Measurements from ENCODE around the gene RPLP1. TPM values are rescaled to one million over a fixed set of nuclear protein-coding genes. Genes with fewer than 3 reads are reported as not detected.
A peak's percentile ranks its signal among the peaks of the same experiment; 100 is the strongest.

Gene RPLP1
- total RNA-seq (2014; rRNA removed; shearing (Covaris generic)): 603 and 752 TPM in 2 replicates
- 1,158 and 2,089 TPM in 2 replicates for polyA plus RNA-seq (2015; cell fraction: cytosol; rRNA removed)
- 325 and 413 TPM in 2 replicates for polyA plus RNA-seq (2015; cell fraction: nucleus; rRNA removed)

DNA sequence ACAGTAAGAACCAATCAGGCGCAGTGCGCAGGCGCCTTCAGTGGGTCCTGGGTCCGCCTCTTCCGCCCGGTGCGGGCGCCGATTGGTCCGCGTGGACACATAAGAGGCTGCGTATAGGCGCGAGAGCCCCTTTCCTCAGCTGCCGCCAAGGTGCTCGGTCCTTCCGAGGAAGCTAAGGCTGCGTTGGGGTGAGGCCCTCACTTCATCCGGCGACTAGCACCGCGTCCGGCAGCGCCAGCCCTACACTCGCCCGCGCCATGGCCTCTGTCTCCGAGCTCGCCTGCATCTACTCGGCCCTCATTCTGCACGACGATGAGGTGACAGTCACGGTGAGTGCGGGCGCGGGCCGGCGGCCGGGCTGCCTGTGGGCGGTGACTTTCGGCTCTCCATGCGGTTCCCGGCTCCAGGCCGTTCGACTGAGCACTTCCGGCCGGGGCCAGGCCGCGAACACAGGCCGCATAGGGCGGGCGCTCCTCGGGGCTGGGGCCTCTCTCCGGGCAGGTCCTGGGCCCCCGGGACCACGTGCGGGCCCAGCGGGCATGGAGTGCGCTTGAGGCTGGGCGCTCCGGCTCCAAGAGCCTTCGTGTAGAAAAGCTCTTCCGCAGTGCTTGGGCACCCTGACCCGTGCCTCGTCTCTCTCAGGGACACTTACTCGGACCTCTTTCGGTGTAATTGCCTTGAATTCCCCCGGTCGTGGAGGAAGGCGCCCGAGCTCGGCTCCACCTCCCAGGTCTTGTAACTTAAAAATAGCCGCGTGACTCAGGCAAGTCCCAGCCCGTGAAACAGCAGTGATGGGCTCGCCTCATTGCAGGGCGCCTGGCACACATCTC, at the start of gene RPLP1:
Gene RPLP1 (plus strand): TSS at position 127 of the 830 bp plus-strand sequence. CDS start 131 bp downstream, at position 258.
- DNase-seq (ENCODE audit: low read depth): peak; percentile 89

DNA sequence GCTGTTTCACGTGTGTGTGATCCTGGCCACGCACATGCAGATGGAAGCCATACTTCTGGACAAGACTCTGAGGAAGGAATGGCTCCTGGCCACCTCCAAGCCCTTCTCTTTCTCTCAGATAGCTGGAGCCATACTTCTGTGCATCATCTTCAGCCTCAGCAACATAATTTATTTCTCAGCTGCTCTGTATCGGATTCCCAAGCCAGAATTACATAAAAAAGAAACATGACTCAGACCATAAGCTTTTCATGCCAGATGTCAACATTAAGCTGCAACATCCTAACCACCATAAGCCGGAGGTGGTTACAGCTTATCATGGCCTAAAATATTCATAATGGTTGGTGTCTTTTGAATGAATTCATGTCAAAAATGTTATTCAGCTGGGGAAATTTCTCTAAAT, 49.0 kb upstream of the RPLP1 start:
- DNase-seq (ENCODE audit: low read depth): peak; percentile 84

DNA sequence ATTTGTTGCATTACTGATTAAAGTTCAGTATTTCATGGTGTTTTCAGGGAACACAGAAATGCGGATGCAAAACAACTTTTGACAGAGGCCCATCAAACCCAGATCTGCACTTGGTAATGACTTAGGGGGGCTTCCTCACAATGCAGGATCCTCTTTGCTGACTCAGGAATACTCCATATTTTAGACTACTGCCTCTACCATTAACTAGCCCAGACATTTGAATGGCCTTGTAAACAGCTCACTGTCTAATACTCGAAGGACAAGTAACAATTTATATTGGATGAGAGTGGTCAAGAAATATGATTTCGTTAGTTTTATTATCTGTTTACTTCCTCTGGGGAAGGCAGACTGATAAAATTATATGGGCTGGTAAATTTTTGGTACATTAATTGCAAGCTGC, 47.5 kb upstream of the RPLP1 start:
- no peak for DNase-seq (ENCODE audit: low read depth)

DNA sequence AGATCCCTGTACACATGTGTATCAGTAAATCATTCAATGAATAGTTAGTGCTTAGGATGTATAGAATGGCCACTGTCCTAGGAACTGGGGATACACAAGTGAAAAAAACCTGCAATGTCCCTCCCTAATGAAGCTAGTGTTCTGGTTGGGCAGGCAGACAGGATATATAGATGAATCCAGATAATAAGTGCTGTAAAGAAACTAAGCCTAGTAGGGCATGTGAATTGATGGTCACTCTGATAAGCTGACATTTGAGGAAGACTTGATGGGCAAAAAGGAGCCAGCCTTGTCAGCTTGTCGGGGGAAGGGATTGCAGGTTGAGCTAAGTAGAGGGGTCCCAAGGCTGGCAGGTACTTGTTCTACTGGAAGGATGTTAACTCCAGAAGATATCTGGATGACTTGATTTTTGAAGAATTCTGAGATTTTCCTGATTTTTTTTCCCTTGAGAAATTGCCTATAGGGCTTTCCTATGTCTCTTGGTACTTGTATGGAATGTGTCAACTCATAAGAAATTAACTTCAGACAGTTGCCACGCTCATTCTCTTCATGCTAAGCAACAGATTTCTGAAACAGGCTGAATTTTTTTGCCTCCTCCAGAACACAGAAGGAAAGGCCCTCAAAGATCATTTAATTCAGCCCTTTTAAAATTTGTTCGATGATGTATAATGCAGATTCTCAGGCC, 44.8 kb upstream of the RPLP1 start:
- no peak for DNase-seq (ENCODE audit: low read depth)

DNA sequence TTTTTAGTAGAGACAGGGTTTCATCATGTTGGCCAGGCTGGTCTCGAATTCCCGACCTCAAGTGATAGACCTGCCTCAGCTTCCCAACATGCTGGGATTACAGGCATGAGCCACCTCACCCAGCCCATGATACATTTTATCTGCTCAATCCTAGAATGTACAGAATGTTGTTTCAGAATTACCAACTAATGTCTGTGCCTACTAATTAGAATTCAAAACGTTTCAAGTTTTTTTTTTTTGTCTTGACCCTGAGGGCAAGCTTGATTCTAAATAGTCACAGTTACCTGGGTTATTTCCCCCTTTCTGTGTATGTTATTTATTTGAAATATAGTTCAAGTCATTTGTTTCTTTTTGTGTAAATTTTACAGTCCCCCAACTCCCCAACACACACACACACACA, 43.8 kb upstream of the RPLP1 start:
- no peak for DNase-seq (ENCODE audit: low read depth)

DNA sequence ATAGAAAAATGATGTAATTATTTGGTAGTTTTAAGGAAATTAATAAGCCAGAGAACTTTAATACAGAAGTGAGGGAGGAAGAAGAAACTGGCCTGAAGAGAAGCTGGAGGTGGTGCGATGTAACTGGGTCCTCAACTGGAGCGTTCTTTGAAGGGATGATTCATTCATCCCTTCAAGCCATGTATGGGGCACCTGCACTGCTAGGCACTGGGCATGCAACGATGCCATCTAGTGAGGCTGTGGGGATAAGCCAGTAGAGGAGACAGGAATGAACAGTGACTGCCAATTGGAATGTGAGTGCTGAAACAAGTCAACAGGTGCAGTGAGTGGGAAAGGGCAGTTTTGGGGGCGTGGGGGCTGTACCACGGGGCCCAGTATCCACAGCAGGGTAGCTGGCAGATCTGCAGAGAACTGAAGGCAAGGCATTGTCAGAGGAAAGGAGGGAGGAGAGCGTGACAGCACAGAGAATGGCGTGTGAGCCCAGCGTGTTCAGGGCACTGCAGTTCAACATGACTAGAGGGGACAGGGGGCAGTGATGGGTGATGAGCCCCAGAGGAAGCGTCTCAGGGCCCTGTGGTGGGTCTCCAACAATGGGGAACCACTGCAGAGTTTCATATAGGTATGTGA, 42.3 kb upstream of the RPLP1 start:
- peak; percentile 68 for DNase-seq (ENCODE audit: low read depth)

DNA sequence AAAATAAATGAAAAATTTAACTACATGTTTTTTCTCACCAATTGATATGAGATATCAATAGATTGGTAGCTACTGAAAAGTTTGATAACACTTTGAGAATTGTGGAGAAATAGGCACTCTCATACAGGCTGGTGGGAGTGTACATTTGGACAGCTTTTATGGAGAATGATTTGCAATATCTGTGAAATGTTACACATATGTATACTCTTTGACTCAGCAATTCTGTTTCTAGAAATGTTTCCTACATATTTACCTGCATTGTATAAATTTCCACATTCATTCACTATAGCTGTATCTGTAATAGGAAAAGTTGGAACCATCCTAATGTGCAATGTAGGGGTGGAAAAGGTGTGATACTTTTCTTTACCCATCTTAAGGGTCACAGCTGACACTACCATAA, 40.3 kb upstream of the RPLP1 start:
- DNase-seq (ENCODE audit: low read depth): no peak

DNA sequence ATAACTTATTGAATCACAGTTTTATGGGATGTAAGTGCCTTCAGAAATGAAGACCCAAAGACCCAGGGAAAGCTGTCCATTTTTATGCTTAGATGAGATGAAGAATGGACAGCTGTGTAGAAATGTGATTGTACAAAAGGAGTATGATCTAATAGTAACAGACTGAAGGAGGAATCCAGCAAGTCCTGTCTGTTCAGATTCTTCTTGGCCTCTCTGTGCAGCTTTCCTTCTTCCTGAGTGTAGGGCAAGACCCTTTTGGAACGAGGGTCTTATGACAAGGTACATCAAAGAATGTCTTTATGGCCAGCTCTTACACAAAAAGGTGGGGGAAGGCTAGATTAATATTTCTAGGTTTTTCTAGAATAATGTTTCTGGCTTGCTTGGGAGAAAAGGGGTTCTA, 39.9 kb upstream of the RPLP1 start:
- no peak for DNase-seq (ENCODE audit: low read depth)

DNA sequence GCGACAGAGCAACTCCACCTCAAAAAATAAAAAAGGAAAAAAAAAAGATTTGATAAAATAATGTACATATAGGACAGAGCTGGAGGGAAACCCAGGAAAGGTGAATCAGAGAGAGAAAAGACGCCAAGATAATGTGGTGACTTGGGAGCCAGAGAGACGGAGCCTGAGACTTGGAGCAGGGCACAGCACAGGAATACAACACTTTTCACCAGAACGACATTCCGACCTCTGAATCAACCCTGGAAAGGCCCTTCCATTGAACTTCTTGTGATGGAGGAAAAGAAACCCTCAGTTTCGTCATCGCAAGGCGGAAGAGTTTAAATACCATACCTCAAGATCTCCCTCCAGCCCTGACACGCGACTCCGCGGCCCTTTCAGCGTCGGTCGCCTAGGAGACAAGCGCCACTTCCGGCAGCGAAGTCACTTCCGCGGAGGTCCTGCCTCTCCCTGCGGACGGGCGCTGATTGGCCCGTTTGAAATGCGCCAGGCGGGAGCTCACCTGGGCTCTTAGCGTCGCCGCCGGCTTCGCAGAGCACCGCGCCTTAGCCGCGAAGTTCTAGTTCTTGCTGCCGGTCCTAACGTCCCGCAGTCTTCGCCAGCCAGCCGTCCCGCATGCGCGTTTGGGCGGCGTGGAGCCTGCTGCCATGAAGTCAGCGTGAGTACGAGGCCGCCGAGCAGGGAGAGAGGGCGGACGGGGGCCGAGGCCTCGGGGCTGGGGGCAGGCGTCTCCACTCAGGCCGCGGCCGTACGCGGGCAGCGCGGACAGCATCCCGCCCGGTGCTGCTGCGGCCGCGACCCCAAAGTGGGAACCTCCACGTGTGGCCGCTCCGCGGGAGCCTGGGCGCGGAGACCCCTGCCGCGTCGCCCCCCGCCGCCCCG, 38.6 kb upstream of the RPLP1 start, which contains the start of gene KIF23:
Gene KIF23 (plus strand): TSS at position 528 of the 879 bp plus-strand sequence. CDS start 117 bp downstream, at position 645.
- peak; percentile 94 for DNase-seq (ENCODE audit: low read depth)

DNA sequence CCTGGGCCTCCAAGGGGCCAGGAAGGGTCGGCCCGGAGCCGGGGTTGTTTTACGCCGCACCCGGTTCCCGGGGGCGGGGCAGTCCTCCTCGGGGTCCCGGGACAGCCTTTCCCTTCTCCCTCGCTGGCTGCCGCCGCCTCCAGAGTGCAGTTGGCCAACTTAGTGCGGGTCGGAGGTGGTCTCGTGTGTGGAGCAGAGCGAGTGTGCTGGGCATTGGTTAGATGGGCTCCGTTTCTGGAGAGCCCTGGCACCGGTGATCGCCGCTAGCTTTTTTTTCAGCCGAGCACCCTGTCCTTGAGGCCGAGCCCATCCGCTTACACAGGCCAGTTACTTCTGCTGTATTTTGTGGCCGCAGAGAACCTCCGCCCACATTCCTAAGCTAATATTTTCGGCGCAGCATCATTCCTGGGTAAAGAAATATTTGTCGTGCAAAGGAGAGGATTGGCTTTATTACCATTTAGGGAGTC, 37.9 kb upstream of the RPLP1 start:
- peak; percentile 81 for DNase-seq (ENCODE audit: low read depth)

DNA sequence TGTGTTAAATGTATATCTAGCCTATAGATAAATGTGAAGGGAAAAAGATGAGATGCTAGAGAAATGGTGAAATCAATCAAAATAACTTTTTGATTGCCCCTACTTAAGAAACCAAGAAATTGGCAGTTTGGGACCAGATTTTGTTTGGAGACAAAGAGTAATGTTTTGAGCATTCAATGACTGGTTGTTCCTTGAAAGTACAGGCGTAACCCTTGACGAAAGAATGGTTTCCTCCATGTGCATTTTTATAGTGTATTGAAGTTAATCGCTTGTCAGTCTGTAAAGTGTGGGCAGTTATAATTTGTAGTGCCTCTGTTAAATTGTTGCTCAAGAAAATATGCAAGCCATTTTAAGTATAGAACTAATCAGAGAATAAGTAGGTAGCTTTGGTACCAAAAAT, 37.2 kb upstream of the RPLP1 start:
- DNase-seq (ENCODE audit: low read depth): no peak

DNA sequence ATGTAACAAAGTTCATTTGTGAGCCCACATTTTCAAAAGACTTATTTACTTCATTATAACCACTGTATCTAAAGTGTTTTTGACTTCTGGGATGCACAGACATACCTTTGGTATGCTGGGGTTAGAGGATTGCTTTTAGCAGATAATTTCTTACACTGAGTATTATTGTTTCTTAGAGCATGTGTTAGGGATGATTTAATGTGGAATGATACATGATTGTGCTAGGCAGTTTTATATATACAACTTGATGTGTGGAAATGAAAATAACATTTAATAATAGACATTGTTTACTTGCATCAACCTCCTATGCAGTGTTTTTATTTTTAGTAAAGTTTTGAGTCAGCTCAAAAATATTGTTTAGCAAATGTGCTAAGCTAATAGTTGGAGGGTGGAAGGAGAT, 35.0 kb upstream of the RPLP1 start:
- DNase-seq (ENCODE audit: low read depth): no peak

DNA sequence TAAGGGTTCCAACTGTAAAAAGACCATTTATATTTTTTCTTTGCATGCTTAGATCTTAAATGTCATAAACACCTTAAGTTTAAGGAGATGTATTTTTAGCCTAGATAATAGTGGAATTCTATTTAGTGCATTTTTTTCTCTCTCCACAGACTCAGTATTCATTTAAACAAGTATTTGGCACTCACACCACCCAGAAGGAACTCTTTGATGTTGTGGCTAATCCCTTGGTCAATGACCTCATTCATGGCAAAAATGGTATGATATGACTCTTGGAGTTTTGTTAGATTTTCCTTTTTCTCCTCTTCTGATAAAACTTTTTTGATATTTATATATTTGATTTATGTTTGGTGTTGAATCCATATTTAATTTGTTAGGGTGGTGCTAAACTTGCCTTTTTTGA, 31.1 kb upstream of the RPLP1 start:
- no peak for DNase-seq (ENCODE audit: low read depth)

DNA sequence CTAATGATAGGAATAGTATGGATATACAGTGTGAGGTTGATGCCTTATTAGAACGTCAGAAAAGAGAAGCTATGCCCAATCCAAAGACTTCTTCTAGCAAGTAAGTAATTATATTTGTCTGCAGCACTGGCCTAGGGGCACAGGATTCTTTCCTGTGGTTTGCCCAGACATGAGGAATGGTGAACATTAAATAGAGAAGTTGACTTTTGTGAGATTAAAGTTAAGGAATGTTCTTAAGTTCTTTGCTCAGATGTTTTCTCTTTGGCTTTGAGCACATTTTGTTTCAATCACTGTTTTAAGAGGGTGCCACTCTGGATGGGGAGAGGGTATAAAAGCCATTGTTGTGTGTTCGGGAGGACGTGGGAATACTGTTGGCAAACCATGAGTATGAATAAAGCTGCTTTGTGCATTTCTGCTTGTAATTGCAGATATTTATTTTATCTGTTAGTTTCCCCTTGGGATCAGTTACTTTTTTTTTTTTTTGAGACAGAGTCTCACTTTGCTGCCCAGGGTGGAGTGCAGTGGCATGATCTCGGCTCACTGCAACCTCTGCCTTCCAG, 30.2 kb upstream of the RPLP1 start:
- no peak for DNase-seq (ENCODE audit: low read depth)

DNA sequence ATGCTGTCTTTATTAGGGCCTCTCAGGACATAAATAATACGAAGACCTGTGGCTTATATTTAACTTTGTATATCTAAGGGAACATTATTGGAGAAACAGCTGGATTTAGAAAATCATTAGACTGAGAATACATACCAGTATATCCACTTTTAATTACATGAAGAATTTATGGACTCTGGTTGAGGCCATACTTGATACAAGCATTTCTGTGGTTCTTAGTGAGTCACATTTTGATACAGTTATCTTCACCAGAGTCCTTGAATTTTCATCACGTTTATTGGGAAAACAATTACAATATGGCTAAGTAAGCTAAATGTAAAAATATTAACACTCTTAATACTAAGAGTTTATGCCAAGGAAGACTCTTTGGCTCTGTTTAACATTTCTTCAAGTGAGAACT, 28.6 kb upstream of the RPLP1 start:
- no peak for DNase-seq (ENCODE audit: low read depth)

DNA sequence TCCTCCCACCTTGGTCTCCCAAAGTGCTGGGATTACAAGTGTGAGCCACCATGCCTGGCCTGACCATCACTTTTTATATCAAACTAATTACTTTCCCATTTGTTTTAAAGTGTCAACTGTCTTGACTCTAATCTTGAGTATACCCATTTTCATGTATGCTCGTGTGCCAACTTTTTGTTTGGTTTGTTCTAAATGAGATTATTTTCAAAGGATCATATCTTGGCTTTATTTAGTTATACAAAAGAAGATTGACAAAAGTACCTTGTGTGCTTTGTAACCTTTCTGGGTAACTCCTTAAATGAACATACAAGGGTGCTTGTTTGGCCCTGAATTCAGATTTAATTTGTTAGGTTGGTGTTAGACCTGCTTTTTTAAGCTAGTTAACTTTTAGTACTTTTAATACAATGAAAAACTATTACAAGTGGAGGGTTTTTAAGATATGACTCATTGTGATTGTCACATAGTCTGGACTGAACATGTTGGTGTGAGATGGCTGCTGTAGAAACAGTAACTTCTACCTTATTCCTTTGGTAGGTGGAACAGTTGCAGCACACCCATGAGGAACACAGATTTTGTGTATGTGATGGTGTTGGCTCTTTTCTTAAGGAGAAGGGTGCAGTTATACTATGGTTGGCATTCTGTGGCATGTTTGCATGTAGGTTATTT, 27.7 kb upstream of the RPLP1 start:
- no peak for DNase-seq (ENCODE audit: low read depth)

DNA sequence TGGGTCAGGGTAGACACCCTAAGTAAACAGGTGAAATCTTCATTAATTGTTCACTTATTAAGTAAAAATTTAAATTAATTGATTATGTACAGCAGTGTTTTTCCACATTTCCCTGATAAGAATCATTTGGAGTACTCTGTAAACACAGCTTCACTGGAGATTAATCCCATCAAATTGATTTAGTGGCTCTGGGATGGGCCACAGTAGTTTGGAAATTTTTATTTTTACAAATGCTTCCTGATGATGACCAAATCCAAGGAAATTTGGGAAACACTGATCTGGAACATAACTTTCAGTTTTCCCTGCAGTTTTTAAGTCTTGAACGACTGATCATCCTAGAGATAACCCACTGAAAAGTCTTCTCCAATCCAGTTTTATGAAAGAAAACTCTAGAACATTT, 18.8 kb upstream of the RPLP1 start:
- no peak for DNase-seq (ENCODE audit: low read depth)

DNA sequence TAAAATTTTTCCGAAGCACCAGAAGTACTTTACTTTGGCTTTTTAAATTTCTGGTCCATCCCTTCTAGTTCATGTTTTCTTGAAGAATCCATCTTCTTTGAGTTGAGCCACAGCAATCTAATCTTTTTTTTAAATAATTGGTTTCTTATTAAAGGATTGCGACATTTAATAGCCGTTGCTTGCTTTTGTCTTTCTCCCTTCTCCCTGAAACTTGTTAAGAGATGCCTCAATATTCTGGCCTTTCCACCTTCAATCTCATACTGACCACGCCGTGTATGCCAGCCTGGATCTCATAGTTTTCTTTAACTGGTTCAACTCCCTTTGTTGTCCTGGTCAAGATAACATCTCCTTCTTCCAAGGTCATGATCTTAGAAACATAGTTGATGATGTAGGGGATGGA, 18.4 kb upstream of the RPLP1 start:
- DNase-seq (ENCODE audit: low read depth): no peak

DNA sequence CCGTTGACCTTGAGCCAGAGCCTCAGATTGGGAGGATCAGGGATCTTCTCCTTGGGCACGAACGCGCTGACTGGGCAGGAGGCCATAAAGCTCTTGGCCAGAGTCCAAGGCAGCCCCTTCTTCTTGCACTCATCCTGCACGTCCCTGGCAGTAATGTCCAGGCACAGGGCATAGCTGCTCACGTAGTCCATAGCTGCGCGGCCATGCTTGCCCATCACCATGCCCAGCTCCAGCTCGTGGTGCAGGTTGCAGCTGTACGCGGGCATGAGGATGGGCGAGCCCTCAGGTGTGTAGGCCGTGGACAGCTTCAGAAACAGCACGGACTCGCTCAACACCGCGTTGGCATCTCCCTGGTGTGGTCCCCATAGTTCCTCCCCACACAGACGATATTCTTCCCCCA, 17.9 kb upstream of the RPLP1 start:
- no peak for DNase-seq (ENCODE audit: low read depth)

DNA sequence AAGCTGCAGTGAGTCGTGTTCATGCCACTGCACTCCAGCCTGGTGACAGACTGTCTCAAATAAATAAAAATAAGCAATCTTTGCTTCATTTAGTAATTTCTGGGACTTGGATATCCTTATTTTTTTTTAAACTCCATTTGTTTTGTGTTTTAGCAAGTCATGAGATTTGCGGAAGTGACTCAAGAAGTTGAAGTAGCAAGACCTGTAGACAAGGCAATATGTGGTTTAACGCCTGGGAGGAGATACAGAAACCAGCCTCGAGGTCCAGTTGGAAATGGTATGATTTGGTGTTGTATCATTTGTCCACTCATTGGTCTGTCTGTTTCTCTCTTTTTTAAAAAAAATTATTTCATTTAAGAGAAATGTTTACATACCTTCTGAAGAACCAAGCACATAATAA, 16.6 kb upstream of the RPLP1 start:
- no peak for DNase-seq (ENCODE audit: low read depth)

Data from HT1080 (cell line).